Brain microvascular endothelial cell (primary cell): ENCODE data around the gene MTRFR.
"Not testable (repeated sequence)": the region's sequence is repeated elsewhere in the genome, so short reads cannot be mapped to it uniquely, and the experiment has no call there.

Experiments
- DNase-seq: peaks from one replicate; pipeline ENCODE4 v3.0.0-alpha.2; 2020
- H3K27ac ChIP-seq: fragments of 250-450 bp; sonication (Bioruptor Pico); 2 replicates; pipeline ENCODE4 v1.5.1; 2020; ENCODE audit warnings: mild to moderate bottlenecking, moderate library complexity
- H3K27me3 ChIP-seq: fragments of 250-450 bp; sonication (Bioruptor Pico); replicated peaks from 2 replicates; pipeline ENCODE4 v1.5.1; 2020; ENCODE audit warnings: mild to moderate bottlenecking
- H3K36me3 ChIP-seq: fragments of 250-450 bp; sonication (Bioruptor Pico); replicated peaks from 2 replicates; pipeline ENCODE4 v1.5.1; 2020; ENCODE audit warnings: mild to moderate bottlenecking
- H3K4me3 ChIP-seq: 2 replicates; pipeline ENCODE4 v1.5.1; 2011; ENCODE audit warnings: low read depth, mild to moderate bottlenecking, control low read depth, low read length, moderate library complexity
- CTCF ChIP-seq: IDR thresholded peaks from 2 replicates; pipeline ENCODE4 v1.5.1; 2011; ENCODE audit warnings: low read depth, mild to moderate bottlenecking, moderate library complexity, low read length, control low read depth, inconsistent platforms; ENCODE audit errors: missing control alignments
- in situ Hi-C: cut with HindIII; loops from 2 replicates; pipeline ENCODE4 v1.10.0; 2017; ENCODE audit warnings: low sequenced_read_pairs, low pct_ligation_motif_present

MTRFR gene

DNA sequence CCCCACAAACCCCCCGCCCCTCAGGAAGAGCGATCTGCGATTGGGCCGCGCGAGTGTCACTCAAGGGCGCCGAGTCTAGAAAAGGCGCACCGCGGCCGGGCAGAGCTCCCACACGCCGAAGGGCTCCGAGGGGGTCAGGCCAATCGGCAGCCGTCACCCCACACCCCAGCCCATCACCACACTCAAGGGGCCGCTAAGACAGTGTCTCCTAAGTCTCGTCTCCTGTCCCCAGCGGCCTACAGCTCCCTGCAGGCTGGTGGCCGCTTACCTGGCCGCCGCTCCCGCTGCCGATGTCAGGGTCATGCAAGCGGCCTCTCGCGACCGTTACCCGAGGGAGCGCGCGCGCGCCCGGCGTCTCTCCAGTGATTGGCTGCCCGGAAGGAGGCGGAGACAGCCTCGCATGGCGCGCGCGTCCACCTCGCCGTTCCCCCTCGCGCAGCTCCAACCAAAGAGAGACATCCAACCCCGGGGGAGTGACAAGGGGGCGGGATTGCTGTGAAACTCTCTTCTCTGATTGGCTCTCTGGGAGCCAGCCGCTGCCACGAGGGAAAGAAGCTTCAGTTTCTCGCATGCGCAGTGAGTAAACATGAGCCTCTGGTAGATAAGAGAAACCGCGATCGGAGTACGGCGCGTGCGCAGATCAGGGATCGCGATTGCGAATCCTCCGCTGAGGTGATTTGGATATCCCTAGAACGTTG, at the start of gene MTRFR, which contains the start of gene MPHOSPH9:
TSS of gene MTRFR (plus strand) at position 630 of the 698 bp plus-strand sequence. CDS start 20,239 bp downstream, outside the sequence.
TSS of gene MPHOSPH9 (minus strand) at position 335 of the 698 bp plus-strand sequence. CDS start 2,777 bp downstream, outside the sequence.
- H3K36me3 ChIP-seq: no peaks in the 10 kb centered on the region
- no peak for TF ChIP-seq CTCF
- in situ Hi-C loops: loop anchor here (10.0 kb wide), 1 partner anchor 188 kb away; no protein-coding TSS in a partner anchor
- peak within 1 kb of the TSS; percentile 80 for H3K4me3 ChIP-seq
- H3K27me3 ChIP-seq: no peaks in the 10 kb centered on the region
- H3K27ac ChIP-seq: peak within 1 kb of the TSS; percentile 73
- peak; percentile 99 for DNase-seq

DNA sequence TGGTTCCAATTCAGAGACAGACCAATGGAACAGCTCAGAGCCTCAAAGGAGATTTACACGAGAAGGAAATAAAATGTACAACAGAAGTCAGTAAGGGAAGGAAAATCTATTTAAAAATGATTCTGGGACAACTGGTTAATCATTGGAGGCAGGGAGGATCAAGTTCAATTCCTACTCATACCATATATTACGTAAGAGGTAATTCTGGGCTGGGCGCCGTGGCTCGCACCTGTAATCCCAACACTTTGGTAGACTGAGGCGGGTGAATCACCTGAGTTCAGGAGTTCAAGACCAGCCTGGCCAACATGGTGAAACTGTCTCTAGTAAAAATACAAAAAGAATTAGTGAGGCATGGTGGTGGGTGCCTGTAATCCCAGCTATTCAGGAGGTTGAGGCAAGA, 45.6 kb upstream of the MTRFR start:
- Histone ChIP-seq H3K4me3 (no peak overlapping the region), H3K36me3 (peaks cover 7% of the 10 kb centered on the region), H3K27ac (no peak overlapping the region), H3K27me3 (no peaks in the 10 kb centered on the region)
- TF ChIP-seq CTCF: no peak
- in situ Hi-C loops: no loop called here
- DNase-seq: no peak

DNA sequence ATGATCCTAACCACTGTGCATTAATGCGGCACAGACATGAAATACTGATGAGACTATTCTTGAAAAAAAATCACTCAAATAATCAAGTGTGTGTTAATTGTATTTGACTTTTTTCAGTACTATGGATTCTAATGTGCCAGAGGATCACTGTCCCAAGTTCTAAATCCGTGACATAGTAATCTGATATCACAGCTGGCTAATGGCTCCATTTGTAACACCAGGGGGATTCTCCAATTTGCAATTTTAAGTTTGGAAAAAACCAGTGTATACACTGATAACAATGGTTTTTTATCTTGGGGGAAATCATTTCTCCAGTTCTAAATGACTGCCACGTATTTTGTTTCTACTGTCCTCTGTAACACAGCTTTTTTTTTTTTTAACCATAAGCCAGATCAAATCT, 33.3 kb upstream of the MTRFR start:
- Histone ChIP-seq H3K27ac (no peak overlapping the region), H3K27me3 (no peaks in the 10 kb centered on the region), H3K36me3 (peaks cover 9% of the 10 kb centered on the region), H3K4me3 (no peak overlapping the region)
- no peak for DNase-seq
- TF ChIP-seq CTCF: no peak
- in situ Hi-C loops: no loop called here

GRCh38 chr12:123200414-123200813, 32.8 kb upstream of the MTRFR start:
- Histone ChIP-seq H3K27me3 (no peaks in the 10 kb centered on the region), H3K36me3 (peaks cover 9% of the 10 kb centered on the region), H3K27ac (no peak overlapping the region), H3K4me3 (no peak overlapping the region)
- DNase-seq: no peak
- TF ChIP-seq CTCF: no peak
- in situ Hi-C loops: no loop called here

DNA sequence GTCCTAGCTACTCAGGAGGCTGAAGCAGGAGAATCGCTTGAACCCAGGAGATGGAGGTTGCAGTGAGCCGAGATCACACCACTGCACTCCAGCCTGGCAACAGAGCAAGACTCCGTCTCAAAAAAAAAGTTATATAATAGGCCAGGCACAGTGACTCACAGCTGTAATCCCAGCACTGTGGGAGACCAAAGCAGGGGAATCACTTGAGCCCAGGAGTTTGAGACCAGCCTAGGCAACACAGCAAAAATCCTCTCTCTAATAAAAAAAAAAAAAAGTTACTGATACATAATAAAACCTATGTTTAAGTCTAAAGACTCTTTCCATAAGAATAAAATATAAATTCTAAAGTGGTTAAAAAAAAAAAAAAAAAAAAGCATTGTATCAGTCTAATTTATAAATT, 26.4 kb upstream of the MTRFR start:
- H3K4me3 ChIP-seq, H3K27me3 ChIP-seq, in situ Hi-C loops, H3K27ac ChIP-seq: not testable (repeated sequence)
- peak; percentile 12 for DNase-seq
- H3K36me3 ChIP-seq: peaks cover 14% of the 10 kb centered on the region

GRCh38 chr12:123207815-123208214, 25.4 kb upstream of the MTRFR start:
- H3K27me3 ChIP-seq, H3K4me3 ChIP-seq, in situ Hi-C loops, H3K27ac ChIP-seq, H3K36me3 ChIP-seq, DNase-seq: not testable (repeated sequence)

DNA sequence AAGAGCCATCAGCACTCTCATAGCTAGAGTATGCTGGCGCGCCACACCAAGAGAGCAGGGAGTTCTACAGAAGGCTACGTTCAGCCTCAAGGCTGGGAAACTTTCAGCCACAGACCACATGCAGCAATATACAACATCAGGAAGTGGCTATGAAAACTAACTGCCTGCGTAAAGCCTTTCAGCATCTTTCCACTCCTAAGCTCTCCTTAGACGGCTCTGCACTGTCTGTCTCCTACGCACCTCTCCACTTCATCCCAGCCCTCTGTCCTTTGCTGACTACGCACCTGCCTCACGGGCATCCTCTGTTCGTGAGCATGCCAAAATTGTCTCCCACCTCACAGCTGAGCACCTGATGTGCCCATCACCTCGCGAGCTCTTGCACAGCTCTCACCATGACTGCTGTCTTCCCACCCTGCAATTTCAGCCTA, 10.0 kb upstream of the MTRFR start:
- Histone ChIP-seq H3K4me3 (no peak overlapping the region), H3K36me3 (peaks cover 7% of the 10 kb centered on the region), H3K27ac (no peak overlapping the region), H3K27me3 (no peaks in the 10 kb centered on the region)
- no peak for DNase-seq
- in situ Hi-C loops: no loop called here
- no peak for TF ChIP-seq CTCF
